GM23338 (cell line): ENCODE measurements around the gene HSPBP1. TPM values are rescaled to one million over a fixed set of nuclear protein-coding genes. Genes with fewer than 3 reads are reported as not detected.

Experiments
- ATAC-seq: fragments of 200-7000 bp; cut with Tn5 transposase; 3 replicates; pipeline ENCODE4 v1.9.1; 2020
- DNase-seq: peaks from one replicate; pipeline ENCODE4 v3.0.0-alpha.2; 2015; ENCODE audit warnings: low spot score
- H2AFZ ChIP-seq: fragments of 200-600 bp; sonication (generic); 2 replicates; pipeline ENCODE4 v1.8.0; 2016; ENCODE audit warnings: antibody characterized with exemption, mild to moderate bottlenecking, moderate library complexity
- H3F3A ChIP-seq: fragments of 200-600 bp; sonication (generic); replicated peaks from 2 replicates; pipeline ENCODE4 v1.8.0; 2017; ENCODE audit warnings: antibody characterized with exemption, mixed run types, low read depth
- H3K27ac ChIP-seq: fragments of 200-600 bp; sonication (generic); 2 replicates; pipeline ENCODE4 v1.6.1; 2016; ENCODE audit warnings: low read depth
- H3K27me3 ChIP-seq: fragments of 200-600 bp; sonication (generic); 2 replicates; pipeline ENCODE4 v1.8.0; 2016; ENCODE audit warnings: mild to moderate bottlenecking, mixed run types, moderate library complexity; ENCODE audit not compliant: insufficient read depth
- H3K36me3 ChIP-seq: fragments of 200-600 bp; sonication (generic); 2 replicates; pipeline ENCODE4 v1.8.0; 2016; ENCODE audit warnings: mild to moderate bottlenecking; ENCODE audit not compliant: insufficient read depth
- H3K4me1 ChIP-seq: fragments of 200-600 bp; sonication (generic); 2 replicates; pipeline ENCODE4 v1.8.0; 2016; ENCODE audit warnings: mild to moderate bottlenecking, moderate library complexity; ENCODE audit not compliant: insufficient read depth
- H3K4me2 ChIP-seq: fragments of 200-600 bp; sonication (generic); 2 replicates; pipeline ENCODE4 v1.7.1; 2017; ENCODE audit warnings: mixed run types
- H3K4me3 ChIP-seq: fragments of 200-600 bp; sonication (generic); 2 replicates; pipeline ENCODE4 v1.6.1; 2016; ENCODE audit warnings: mixed run types
- H3K79me2 ChIP-seq: fragments of 200-600 bp; sonication (generic); replicated peaks from 2 replicates; pipeline ENCODE4 v1.8.0; 2017; ENCODE audit warnings: mild to moderate bottlenecking; ENCODE audit not compliant: insufficient read depth
- H3K9me2 ChIP-seq: fragments of 200-600 bp; sonication (generic); 2 replicates; pipeline ENCODE4 v1.8.0; 2017; ENCODE audit not compliant: insufficient read depth
- H4K20me1 ChIP-seq: fragments of 200-600 bp; sonication (generic); replicated peaks from 2 replicates; pipeline ENCODE4 v1.8.0; 2017; ENCODE audit warnings: mild to moderate bottlenecking; ENCODE audit not compliant: insufficient read depth
- H3K27ac Mint-ChIP-seq: 2 replicates; pipeline ENCODE4 v1.8.0; 2020; ENCODE audit warnings: inconsistent platforms, mild to moderate bottlenecking, moderate library complexity, mixed read lengths
- H3K27me3 Mint-ChIP-seq: 3 replicates; pipeline ENCODE4 v1.8.0; 2022; ENCODE audit warnings: low read depth, mild to moderate bottlenecking, moderate library complexity, mixed read lengths, inconsistent platforms; ENCODE audit not compliant: insufficient read depth, poor library complexity
- H3K36me3 Mint-ChIP-seq: 3 replicates; pipeline ENCODE4 v1.8.0; 2021; ENCODE audit warnings: low read depth, mild to moderate bottlenecking, inconsistent platforms, moderate library complexity, mixed read lengths
- H3K4me1 Mint-ChIP-seq: 3 replicates; pipeline ENCODE4 v1.8.0; 2020; ENCODE audit warnings: mild to moderate bottlenecking, inconsistent platforms, mixed read lengths
- H3K4me3 Mint-ChIP-seq: 3 replicates; pipeline ENCODE4 v1.8.0; 2021; ENCODE audit warnings: moderate library complexity, mild to moderate bottlenecking, inconsistent platforms, mixed read lengths
- H3K9me3 Mint-ChIP-seq: 3 replicates; pipeline ENCODE4 v1.8.0; 2020; ENCODE audit warnings: moderate library complexity, mild to moderate bottlenecking, inconsistent platforms, mixed read lengths
- CREB1 ChIP-seq: fragments of 250-450 bp; sonication (Bioruptor Pico); IDR thresholded peaks from 2 replicates; pipeline ENCODE4 v1.5.0; 2020; ENCODE audit warnings: low read depth, mild to moderate bottlenecking, moderate library complexity
- CTCF ChIP-seq, 2 experiments: fragments of 200-600 bp in 1 of 2; sonication (generic) in 1 of 2; conservative IDR thresholded peaks; 2 replicates each; pipeline versions ENCODE4 v1.5.1 to v1.6.1; 2016 to 2017; ENCODE audit warnings: antibody characterized with exemption in 2 of 2, low read depth in 2 of 2, mild to moderate bottlenecking in 2 of 2, moderate library complexity in 1 of 2
- ETS1 ChIP-seq: IDR thresholded peaks from 2 replicates; pipeline ENCODE4 v1.6.1; 2016; ENCODE audit warnings: antibody characterized with exemption
- EZH2 ChIP-seq: fragments of 200-600 bp; sonication (generic); IDR thresholded peaks from one replicate; pipeline ENCODE4 v1.8.0; 2017; ENCODE audit warnings: antibody characterized with exemption, mild to moderate bottlenecking, low read depth; ENCODE audit not compliant: unreplicated experiment
- JUNB ChIP-seq: IDR thresholded peaks from one replicate; pipeline ENCODE4 v1.6.1; 2016; ENCODE audit warnings: antibody characterized with exemption; ENCODE audit not compliant: unreplicated experiment
- POLR2AphosphoS5 ChIP-seq: IDR thresholded peaks from 2 replicates; pipeline ENCODE4 v1.6.1; 2016; ENCODE audit warnings: antibody characterized with exemption, low read depth
- REST ChIP-seq: IDR thresholded peaks from one replicate; pipeline ENCODE4 v1.6.1; 2018; ENCODE audit warnings: antibody characterized with exemption; ENCODE audit not compliant: unreplicated experiment
- ZNF114 ChIP-seq: fragments of 250-450 bp; sonication (Bioruptor Pico); IDR thresholded peaks from 2 replicates; pipeline ENCODE4 v1.5.0; 2020; ENCODE audit warnings: mild to moderate bottlenecking, moderate library complexity
- polyA plus RNA-seq: library from polyadenylated mRNA; unstranded; fragments of >200 nt; fragmentation: Nextera tagmentation; extraction: Ambion mirVana; gene quantifications from 2 replicates; pipeline ENCODE4 v1.2.1, GENCODE V29; 2016
- total RNA-seq: library from RNA; depleted of rRNA; stranded (reverse); fragments of >200 nt; shearing (Covaris generic); gene quantifications from 2 replicates; pipeline ENCODE4 v1.2.3, GENCODE V29; 2014

Gene HSPBP1
- total and polyA plus RNA-seq, 2 experiments from 2014 or later, result 83.6 to 91.1 TPM

- peak; percentile 89 for TF ChIP-seq ETS1
- TF ChIP-seq CTCF (conservative IDR thresholded peaks at IDR 0.05; ENCODE audit: low read depth in 2 of 2), result no peak
- peak; percentile 99 for TF ChIP-seq REST
These were observed 63.3 kb downstream of the HSPBP1 start (continued) for GRCh38 chr19:55216461-55217198.

GRCh38 chr19:55213547-55213946 is 66.4 kb downstream of the HSPBP1 start:
- Mint-ChIP-seq H3K27me3 (peaks cover 19% of the 10 kb centered on the region), H3K27ac (no peak overlapping the region), H3K4me1 (peaks cover 5% of the 10 kb centered on the region; the same call in 1 of the 3 replicates), H3K36me3 (peaks cover 13% of the 10 kb centered on the region), H3K9me3 (peaks cover 56% of the 10 kb centered on the region), H3K4me3 (no peak overlapping the region)
- peaks cover 5% of the 10 kb centered on the region; the same call in 1 of the 2 replicates for H4K20me1 ChIP-seq
- no peaks in the 10 kb centered on the region for H3K9me2 ChIP-seq
- DNase-seq, result no peak
- no peak overlapping the region for H3K4me3 ChIP-seq
- H3K27me3 ChIP-seq, result no peaks in the 10 kb centered on the region
- ATAC-seq, result no peak
- no peak overlapping the region for H3K27ac ChIP-seq
- H3K4me2 ChIP-seq, result no peak overlapping the region
- H3K36me3 ChIP-seq, result no peaks in the 10 kb centered on the region
- no peak overlapping the region for H2AFZ ChIP-seq
- 0 out of 2 replicates have a peak, but pooled peaks cover 6% of the 10 kb centered on the region for H3F3A ChIP-seq
- H3K4me1 ChIP-seq, result peaks cover 4% of the 10 kb centered on the region; the same call in 1 of the 2 replicates
- no peak for TF ChIP-seq JUNB
- TF ChIP-seq EZH2, result no peak
- TF ChIP-seq CREB1 (CRISPR knock-in tag), result no peak
- TF ChIP-seq CTCF (conservative IDR thresholded peaks at IDR 0.05; ENCODE audit: low read depth in 2 of 2), result no peak
- no peak for TF ChIP-seq POLR2AphosphoS5
- no peak for TF ChIP-seq ZNF114 (CRISPR knock-in tag)
- H3K79me2 ChIP-seq, result no peaks in the 10 kb centered on the region
